Measurements from ENCODE around the gene UGT1A1. TPM values are rescaled to one million over a fixed set of nuclear protein-coding genes. Genes with fewer than 3 reads are reported as not detected.
"Not testable (repeated sequence)": the region's sequence is repeated elsewhere in the genome, so short reads cannot be mapped to it uniquely, and the experiment has no call there.

The UGT1A1 gene
- total RNA-seq, 4 donors from 2014 or later = 2.3 to 7.1 (median 3.4) TPM

- Histone ChIP-seq H3K9me3 (no peaks in the 10 kb centered on the region), H3K27ac (no peak overlapping the region), H3K4me1 (peaks cover 0 to 14% (median 0%) of the 10 kb centered on the region in 3 donors), H3K27me3 (peaks cover 0 to 4% (median 0%) of the 10 kb centered on the region in 4 donors), H3K36me3 (peaks cover 0 to 5% (median 0%) of the 10 kb centered on the region in 3 donors), H3K4me3 (no peak overlapping the region)
- DNase-seq = no peak
- TF ChIP-seq CTCF (IDR thresholded peaks at IDR 0.05) (no peak), POLR2A (IDR thresholded peaks at IDR 0.05) (no peak)
- 54 to 68% methylated on average over 2 of the region's 2 CpGs for WGBS, 2 donors
- intact Hi-C loops (cut with DNase I) = loop anchor here (10.0 kb wide), 1 partner anchor 239 kb away; no protein-coding TSS in a partner anchor
Observed at GRCh38 chr2:233714121-233714520, 45.9 kb upstream of the UGT1A1 start.

DNA sequence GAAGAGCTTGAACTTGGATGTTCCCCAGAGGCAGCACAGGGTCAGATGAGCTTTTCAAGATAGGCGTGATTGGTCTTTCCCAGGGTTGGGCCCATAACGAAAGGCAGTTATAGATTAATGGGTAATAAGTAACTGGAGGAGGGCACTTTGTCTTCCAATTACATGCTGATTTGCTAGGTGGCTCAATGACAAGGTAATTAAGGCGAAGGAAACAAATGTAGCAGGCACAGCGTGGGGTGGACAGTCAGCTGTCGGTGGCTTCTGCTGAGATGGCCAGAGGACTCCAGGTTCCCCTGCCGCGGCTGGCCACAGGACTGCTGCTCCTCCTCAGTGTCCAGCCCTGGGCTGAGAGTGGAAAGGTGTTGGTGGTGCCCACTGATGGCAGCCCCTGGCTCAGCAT is 41.5 kb upstream of the UGT1A1 start, which contains the start of gene UGT1A4:
Gene UGT1A4, plus strand, starts transcription at position 185 of the 400 bp plus-strand sequence. Its CDS starts 85 bp downstream, at position 270.
- Histone ChIP-seq H3K4me3 (no peak within 1 kb of the TSS), H3K36me3 (peaks cover 0 to 7% (median 0%) of the 10 kb centered on the region in 3 donors), H3K27ac (no peak within 1 kb of the TSS), H3K27me3 (peaks cover 0 to 4% (median 0%) of the 10 kb centered on the region in 4 donors), H3K9me3 (no peaks in the 10 kb centered on the region), H3K4me1 (no peaks in the 10 kb centered on the region)
- no peak for TF ChIP-seq CTCF (IDR thresholded peaks at IDR 0.05)
- TF ChIP-seq POLR2A (IDR thresholded peaks at IDR 0.05) = no peak
- DNase-seq = no peak
- 84 to 94% methylated on average over 7 of the region's 7 CpGs for WGBS, 2 donors
- intact Hi-C loops (cut with DNase I) = loop anchor here (10.0 kb wide), 1 partner anchor 244 kb away; no protein-coding TSS in a partner anchor

DNA sequence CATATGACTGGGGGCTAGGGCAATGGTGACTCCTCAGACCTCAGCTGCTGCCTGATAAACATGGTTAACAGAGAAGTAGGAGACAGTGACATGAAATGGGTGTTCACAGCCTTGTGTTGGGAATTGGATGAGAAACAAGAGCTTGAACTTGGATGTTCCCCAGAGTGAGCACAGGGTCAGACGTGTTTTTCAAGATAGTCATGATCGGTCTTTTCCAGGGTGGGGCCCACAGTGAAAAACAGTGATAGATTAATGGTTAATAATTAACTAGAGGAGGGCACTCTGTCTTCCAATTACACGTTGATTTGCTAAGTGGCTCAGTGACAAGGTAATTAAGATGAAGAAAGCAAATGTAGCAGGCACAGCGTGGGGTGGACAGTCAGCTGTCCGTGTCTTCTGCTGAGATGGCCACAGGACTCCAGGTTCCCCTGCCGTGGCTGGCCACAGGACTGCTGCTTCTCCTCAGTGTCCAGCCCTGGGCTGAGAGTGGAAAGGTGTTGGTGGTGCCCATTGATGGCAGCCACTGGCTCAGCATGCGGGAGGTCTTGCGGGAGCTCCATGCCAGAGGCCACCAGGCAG is 31.3 kb upstream of the UGT1A1 start, which contains the start of gene UGT1A3:
Gene UGT1A3, plus strand, starts transcription at position 320 of the 579 bp plus-strand sequence. Its CDS starts 85 bp downstream, at position 405.
- no peak for DNase-seq
- Histone ChIP-seq H3K36me3 (peaks cover 0 to 19% (median 0%) of the 10 kb centered on the region in 3 donors), H3K9me3 (no peaks in the 10 kb centered on the region), H3K27ac (no peak within 1 kb of the TSS), H3K27me3 (no peaks in the 10 kb centered on the region), H3K4me1 (no peaks in the 10 kb centered on the region), H3K4me3 (no peak within 1 kb of the TSS)
- intact Hi-C loops (cut with DNase I) = no loop called here
- TF ChIP-seq POLR2A (IDR thresholded peaks at IDR 0.05) (no peak), CTCF (IDR thresholded peaks at IDR 0.05) (no peak)
- 75 to 83% methylated on average over 7 to 8 of the region's 8 CpGs for WGBS, 2 donors

DNA sequence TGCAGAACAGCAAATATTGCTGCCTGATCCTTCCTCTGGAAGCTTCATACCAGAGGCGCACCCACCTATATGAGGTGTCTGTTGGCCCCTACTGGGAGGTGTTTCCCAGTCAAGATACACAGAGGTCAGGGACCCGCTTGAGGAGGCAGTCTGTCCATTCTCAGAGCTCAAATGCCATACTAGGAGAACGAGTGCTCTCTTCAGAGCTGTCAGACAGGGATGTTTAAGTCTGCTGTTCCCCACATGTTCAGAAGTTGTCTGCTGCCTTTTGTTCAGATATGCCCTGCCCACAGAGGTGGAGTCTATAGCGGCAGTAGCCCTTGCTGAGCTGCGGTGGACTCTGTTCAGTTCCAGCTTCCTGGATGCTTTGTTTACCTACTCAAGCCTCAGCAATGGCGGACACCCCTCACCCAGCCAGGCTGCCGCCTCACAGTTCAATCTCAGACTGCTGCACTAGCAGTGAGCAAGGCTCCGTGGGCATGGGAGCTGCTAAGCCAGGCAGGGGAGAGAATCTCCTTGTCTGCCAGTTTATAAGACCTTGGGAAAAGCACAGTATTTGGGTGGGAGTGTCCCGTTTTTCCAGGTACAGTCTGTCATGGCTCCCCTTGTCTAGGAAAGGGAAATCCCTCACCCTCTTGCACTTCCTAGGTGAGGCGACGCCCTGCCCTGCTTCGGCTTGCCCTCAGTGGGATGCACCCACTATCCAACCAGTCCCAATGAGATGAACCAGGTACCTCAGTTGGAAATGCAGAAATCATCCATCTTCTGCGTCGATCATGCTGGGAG is 23.0 kb upstream of the UGT1A1 start:
- H3K27ac ChIP-seq; H3K4me1 ChIP-seq; H3K4me3 ChIP-seq; intact Hi-C loops (cut with DNase I); H3K27me3 ChIP-seq; H3K9me3 ChIP-seq; DNase-seq: not testable (repeated sequence)
- WGBS, 2 donors = 88 to 91% methylated on average over 3 to 7 of the region's 14 CpGs
- H3K36me3 ChIP-seq = peaks cover 0 to 28% (median 0%) of the 10 kb centered on the region in 3 donors

GRCh38 chr2:233740870-233741269 is 19.2 kb upstream of the UGT1A1 start:
- intact Hi-C loops (cut with DNase I) = no loop called here
- no peaks in the 10 kb centered on the region for H3K27me3 ChIP-seq
- peaks cover 0 to 34% (median 0%) of the 10 kb centered on the region in 3 donors for H3K36me3 ChIP-seq
- WGBS, 2 donors = 66% methylated on average over 2 of the region's 2 CpGs
- H3K4me3 ChIP-seq = no peak overlapping the region
- H3K9me3 ChIP-seq = no peaks in the 10 kb centered on the region
- no peaks in the 10 kb centered on the region for H3K4me1 ChIP-seq
- TF ChIP-seq CTCF (IDR thresholded peaks at IDR 0.05) (no peak), POLR2A (IDR thresholded peaks at IDR 0.05) (no peak)
- DNase-seq = no peak
- H3K27ac ChIP-seq = no peak overlapping the region

All from esophagus squamous epithelium (tissue), 5 donors.